ENCODE results near the gene SNAI3.

Gene SNAI3

DNA sequence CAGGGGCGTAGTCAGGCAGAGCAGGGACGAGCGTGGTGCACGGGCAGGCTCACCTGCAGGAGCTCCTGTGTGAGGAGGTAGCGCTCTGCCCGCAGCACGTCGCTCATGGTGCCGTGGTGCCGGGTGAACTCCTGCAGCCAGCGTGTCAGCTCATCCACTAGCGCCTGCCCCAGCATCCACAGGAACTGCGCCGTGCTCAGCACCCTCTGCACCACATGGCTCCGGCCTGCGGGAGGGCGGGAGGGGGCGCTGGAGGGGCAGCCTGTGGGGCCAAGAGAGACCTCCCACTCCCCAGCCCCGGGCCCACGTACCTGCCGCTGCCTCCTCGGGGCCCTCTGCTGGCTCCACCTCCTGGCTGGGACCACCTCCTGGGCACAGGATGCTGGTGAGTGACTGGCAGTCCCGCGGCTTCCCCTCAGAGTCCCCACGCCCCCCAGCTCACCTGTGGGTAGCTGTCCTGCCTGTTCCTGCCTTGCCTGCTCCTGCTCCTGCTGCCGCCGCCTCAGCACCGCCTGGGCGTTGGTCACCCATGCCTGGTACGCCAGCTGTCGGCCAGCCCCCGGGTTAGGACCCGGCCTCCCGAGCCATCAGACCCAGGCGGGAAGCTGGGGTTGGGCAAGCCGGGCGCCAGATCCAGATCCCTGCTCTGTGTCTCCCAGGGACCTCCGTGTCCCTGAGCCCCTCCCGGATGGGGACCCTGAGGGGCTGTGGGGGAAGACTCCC is 36.6 kb upstream of the SNAI3 start:
- intact Hi-C loops (cut with DNase I): no loop called here
- no peak for DNase-seq

DNA sequence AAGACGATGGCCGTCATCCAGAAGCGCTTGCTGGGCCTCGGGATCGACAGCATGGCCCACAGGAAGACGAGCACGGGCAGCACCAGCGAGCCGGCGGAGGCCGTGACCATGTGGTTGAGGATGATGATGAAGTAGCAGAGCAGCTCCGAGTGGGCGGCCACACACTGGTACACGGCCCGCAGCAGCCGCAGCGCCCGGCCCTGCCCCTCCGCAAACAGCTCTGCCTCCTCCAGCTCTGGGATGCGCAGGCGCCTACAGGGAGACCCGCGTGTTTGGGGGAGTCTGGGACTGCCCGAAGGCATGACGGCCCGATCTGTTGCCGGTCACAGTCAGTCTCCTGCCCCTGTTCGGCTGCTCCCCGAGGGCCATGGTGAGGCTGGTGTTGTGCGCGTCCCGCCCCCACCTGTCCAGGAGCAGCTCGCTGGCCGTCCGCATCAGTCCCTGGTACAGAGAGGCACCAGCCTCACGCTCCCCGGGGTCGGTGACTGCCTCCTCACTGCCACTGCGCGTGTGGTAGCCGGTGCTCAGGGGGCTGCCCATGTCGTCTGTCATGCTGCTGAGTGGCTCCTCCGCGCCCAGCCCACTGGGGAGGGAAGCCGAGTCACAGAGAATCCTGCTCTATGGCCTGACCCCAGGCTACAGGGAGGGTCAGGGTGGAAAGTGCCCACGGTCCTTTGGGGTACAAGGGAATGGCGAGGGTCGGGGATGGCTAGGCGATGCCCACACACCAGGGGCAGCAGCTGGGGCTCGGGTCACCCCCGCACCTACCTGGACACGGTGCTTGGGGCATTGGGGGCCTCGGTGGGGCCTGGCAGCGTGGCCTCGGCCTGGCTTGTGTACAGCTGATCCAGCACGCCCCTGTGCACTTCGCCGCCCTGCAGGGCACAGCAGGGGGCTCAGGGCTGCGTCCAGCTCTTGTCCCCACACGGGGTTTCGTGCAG is 35.8 kb upstream of the SNAI3 start:
- intact Hi-C loops (cut with DNase I): no loop called here
- no peak for DNase-seq

GRCh38 chr16:88721236-88721635 is 34.9 kb upstream of the SNAI3 start:
- no peak for DNase-seq
- intact Hi-C loops (cut with DNase I): no loop called here

DNA sequence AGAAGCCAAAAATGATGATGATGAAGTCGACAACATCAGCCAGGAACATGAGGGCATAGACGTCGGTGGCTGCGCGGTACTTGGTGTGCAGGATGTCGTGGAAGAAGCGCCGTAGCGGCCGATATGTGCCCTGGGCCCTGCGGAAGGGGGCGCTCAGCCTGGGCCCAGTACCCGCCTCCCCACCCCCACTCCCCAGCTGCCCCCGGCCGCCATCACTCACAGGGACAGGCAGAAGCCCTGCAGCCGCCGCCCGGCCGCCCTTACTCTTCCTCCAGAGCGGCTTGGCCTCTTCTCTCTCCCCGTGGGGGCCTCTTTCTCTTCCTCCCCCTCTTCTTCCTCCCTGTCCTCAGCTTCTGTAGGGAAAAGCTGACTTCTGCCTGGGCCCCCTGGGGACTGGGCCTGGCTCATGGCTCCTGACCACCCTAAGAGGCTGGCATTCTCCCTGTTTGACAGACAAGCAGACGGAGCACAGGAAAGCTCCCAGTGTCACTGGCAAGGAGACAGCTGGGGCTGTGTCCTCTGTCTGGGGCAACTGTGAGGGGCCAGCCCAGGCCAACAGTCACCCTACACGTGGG is 34.2 kb upstream of the SNAI3 start:
- intact Hi-C loops (cut with DNase I): no loop called here
- no peak for DNase-seq

GRCh38 chr16:88719933-88720296 is 33.6 kb upstream of the SNAI3 start:
- intact Hi-C loops (cut with DNase I): no loop called here
- no peak for DNase-seq

DNA sequence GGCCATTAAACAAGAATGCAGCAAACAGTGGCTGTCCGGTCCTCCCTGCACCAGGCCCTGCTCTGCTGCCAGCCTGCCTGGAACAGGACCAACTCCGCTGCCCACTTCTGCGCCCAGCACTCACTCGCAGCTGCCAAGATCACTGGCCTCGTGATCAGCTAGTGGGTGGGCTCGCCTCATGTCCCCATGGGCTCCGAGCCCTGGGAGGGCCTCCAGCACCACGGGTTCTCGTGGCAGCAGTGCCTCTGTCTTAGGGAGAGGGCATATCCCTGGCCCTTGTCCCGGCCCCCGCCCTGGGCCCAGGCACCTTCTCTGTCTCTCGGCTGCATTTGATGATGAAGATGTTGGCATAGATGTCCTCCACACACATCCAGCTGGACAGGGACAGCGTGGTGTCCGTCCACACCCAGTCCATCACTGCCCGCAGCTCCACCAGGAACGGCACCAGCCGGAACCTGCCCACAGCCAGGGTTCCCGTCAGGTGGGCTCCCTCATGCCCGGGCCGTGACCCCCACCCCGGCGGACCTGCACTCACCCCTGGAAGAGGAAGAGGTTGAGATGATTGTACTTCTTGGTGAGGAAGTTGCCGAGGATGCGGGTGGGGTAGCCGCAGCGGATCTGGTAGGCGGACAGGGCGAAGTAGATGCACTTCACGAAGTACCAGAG is 33.1 kb upstream of the SNAI3 start:
- intact Hi-C loops (cut with DNase I): no loop called here
- DNase-seq: peak; percentile 70 to 94 (median 85)

GRCh38 chr16:88718178-88718577 is 31.9 kb upstream of the SNAI3 start:
- intact Hi-C loops (cut with DNase I): no loop called here

DNA sequence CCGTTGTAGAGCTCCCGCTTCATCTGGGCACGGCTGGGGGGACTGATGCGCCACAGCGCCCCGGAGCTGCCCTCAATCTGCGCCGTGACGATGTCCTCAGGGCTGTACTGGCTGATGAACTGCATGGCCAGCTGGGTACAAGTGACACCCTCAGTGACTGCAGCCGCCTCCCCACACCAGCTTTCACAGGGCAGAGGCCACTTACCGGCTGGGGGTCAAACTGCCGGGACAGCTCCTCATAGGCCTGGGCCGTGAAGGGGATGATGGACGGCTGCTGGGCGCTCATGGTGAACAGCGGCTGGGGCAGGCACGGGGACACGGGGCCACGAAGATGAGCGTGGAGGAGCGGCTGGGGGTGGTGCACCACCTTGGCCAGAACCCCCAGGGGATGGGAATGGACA is 30.3 kb upstream of the SNAI3 start:
- no peak for DNase-seq
- intact Hi-C loops (cut with DNase I): no loop called here

More at GRCh38 chr16:88718178-88718577, 31.9 kb upstream of the SNAI3 start:
- DNase-seq: no peak

DNA sequence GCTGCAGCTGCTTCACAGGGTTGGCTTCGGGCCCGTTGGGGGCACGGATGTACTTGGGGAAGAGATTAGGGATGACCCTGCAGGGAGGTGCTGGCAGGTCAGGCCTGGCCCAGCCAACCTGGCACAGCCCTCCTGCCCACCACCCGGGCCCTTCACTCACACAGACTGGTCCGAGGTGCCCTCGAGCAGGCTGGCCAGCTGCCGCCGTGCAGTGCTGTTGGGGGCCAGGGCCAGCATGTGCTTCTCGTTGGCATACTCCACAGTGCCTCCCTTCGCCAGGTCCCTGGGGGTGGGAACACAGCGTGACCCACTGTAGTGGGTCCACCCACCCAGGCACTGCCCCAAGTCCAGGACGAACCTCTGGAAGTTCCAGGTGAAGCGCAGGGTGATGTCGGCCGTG is 29.9 kb upstream of the SNAI3 start:
- intact Hi-C loops (cut with DNase I): no loop called here
- DNase-seq: no peak

DNA sequence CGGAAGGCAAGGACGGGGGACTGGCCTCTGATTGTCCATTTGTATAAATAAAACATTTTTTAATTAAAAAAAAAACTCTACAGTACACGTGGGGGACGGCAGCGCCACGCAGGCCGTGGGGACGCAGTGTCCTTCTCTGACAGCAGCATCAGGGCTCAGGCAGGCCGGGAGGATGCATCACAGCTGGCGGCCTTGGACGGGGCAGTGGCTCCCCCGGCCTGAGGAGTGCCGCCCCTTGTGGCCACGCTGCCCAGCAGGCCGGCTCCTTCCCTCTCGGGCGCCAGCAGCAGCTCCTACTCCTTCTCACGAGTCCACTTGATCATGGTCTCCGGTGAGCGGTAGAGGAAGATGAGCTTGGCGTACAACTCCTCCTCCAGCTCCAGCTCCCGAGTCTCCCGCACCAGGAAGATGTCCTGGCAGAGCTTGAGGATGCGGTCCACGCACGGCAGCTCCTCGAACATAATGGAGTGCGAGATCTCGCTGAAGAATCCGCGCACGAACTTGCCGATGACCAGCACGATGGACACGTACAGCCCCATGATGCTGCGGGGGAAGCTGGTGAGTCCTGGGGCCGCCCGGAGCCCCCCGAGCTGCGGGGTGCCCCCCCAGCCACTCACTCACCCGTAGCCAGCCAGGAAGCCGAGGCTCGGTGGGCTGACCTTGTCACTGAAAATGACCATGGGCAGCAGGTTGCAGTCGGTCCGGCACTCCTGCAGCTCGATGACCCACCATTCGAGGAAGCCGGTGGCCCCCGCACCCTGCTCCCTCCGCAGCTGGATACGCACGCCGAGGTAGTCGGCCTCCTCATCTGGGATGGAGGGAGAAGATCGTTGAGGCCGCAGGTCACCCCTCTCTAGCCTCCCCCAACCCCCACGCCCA is 29.2 kb upstream of the SNAI3 start:
- intact Hi-C loops (cut with DNase I): no loop called here
- DNase-seq: no peak

DNA sequence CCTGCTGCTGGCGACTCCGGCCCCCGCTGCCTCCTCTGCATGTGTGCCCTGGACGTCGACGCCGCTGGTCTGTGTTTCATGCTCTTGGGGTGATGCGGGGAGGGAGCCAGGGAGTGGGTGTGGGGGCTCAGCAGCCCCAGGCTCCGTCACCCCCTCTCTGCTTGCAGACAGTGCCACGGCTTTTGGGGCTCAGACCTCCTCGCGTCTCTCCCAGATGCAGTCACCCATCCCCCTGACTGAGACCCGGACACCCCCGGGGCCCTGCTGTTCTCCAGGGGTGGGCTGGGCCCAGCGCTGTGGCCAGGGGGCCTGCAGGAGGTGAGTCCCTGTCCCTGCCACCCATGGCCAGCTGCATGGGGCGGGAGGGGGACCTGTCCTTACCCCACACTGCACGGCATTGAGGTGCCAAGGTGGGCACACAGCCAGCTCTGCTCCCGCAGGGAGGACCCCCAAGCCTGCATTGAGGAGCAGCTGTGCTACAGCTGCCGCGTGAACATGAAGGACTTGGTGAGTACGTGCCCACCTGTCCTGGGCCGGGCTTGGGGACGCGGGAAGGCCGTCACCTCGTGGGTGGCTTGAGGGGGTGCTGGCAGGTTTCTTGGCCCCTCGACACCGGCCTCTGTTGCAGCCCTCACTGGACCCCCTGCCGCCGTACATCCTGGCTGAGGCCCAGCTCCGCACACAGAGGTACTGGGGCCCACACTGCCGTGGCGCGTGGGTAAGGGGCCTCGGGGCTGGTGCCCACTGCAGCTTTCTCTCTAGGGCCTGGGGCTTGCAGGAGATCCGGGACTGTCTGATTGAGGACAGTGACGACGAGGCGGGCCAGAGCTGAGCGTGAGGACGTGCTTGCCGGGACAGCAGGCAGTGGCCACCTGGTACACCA is 28.4 kb upstream of the SNAI3 start:
- intact Hi-C loops (cut with DNase I): no loop called here
- no peak for DNase-seq

GRCh38 chr16:88713568-88714419 is 27.5 kb upstream of the SNAI3 start:
- DNase-seq: no peak
- intact Hi-C loops (cut with DNase I): no loop called here

DNA sequence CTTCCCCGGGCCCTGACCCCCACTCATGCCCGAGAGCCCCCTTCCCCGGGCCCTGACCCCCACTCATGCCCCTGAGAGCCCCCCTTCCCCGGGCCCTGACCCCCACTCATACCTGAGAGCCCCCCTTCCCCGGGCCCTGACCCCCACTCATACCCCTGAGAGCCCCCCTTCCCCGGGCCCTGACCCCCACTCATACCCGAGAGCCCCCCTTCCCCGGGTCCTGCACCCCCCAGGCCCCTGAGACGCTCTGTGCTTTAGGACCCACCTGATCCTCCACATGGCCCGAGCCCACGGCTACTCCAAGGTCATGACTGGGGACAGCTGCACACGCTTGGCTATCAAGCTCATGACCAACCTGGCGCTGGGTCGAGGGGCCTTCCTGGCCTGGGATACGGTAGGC is 26.7 kb upstream of the SNAI3 start:
- intact Hi-C loops (cut with DNase I): no loop called here
- no peak for DNase-seq

DNA sequence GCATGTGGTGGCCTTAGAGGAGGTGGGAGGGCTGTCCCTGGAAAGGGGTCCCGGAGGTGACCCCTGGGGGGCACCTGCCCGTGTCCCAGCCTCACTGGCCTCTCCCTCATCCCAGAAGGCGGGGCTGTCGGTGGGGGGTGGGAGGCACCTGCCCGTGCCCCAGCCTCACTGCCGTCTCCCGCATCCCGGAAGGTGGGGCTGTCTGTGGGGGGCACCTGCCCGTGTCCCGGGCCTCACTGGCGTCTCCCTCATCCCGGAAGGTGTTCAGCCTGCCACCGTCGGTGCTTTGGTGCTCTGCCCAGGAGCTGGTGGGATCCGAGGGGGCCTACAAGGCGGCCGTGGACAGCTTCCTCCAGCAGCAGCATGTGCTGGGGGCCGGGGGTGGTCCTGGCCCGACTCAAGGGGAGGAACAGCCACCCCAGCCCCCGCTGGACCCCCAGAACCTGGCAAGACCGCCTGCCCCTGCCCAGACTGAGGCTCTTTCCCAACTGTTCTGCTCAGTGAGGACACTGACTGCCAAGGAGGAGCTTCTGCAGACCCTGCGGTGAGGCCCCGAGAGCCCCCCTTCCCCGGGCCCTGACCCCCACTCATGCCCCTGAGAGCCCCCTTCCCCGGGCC is 26.2 kb upstream of the SNAI3 start:
- DNase-seq: no peak
- intact Hi-C loops (cut with DNase I): no loop called here

- intact Hi-C loops (cut with DNase I): no loop called here
Observed at GRCh38 chr16:88711750-88712340, 25.5 kb upstream of the SNAI3 start.

GRCh38 chr16:88710556-88710955 is 24.2 kb upstream of the SNAI3 start:
- intact Hi-C loops (cut with DNase I): no loop called here

More at GRCh38 chr16:88711750-88712340, 25.5 kb upstream of the SNAI3 start:
- no peak for DNase-seq

More at GRCh38 chr16:88710556-88710955, 24.2 kb upstream of the SNAI3 start:
- peak in 18 of 42 donors; percentile 29 to 66 (median 48) for DNase-seq

Data from head of caudate nucleus (tissue), 42 donors.